KBM-7 (cell line): ENCODE results near the gene ODAD4.
"Not testable (repeated sequence)": the region's sequence is repeated elsewhere in the genome, so short reads cannot be mapped to it uniquely, and the experiment has no call there.

Experiments
- DNase-seq: peaks from one replicate; pipeline ENCODE4 v3.0.0-alpha.2; 2015
- in situ Hi-C: fragments of 300-500 bp; cut with MboI; formaldehyde crosslinking; loops from 2 replicates; pipeline ENCODE4 v1.14.3; 2020; ENCODE audit warnings: low sequenced_read_pairs, low pct_unique_long_range_greater_than_20kb, mixed read lengths

ODAD4 gene

GRCh38 chr17:41910701-41911391 lies 19.6 kb upstream of the ODAD4 start:
- in situ Hi-C loops = no loop called here

GRCh38 chr17:41912925-41913324 lies 17.5 kb upstream of the ODAD4 start:
- in situ Hi-C loops = no loop called here
- no peak for DNase-seq

More at GRCh38 chr17:41910701-41911391, 19.6 kb upstream of the ODAD4 start:
- DNase-seq = no peak

GRCh38 chr17:41913798-41914197 lies 16.6 kb upstream of the ODAD4 start:
- no peak for DNase-seq
- in situ Hi-C loops = no loop called here

GRCh38 chr17:41914358-41914766 lies 16.1 kb upstream of the ODAD4 start:
- no peak for DNase-seq
- in situ Hi-C loops = no loop called here

- in situ Hi-C loops = no loop called here
- DNase-seq = no peak
Observed at GRCh38 chr17:41915020-41915419, 15.4 kb upstream of the ODAD4 start.

GRCh38 chr17:41915566-41915965 lies 14.9 kb upstream of the ODAD4 start:
- no peak for DNase-seq
- in situ Hi-C loops = no loop called here

GRCh38 chr17:41917192-41917591 lies 13.2 kb upstream of the ODAD4 start:
- in situ Hi-C loops = no loop called here
- DNase-seq = no peak

- in situ Hi-C loops = no loop called here
- DNase-seq = peak; percentile 44
Observed at GRCh38 chr17:41917679-41918313, 12.6 kb upstream of the ODAD4 start.

GRCh38 chr17:41918314-41919164 lies 11.9 kb upstream of the ODAD4 start, which contains the start of gene ACLY:
Gene ACLY, minus strand, starts transcription at chr17:41918951. Its CDS starts 5,078 bp downstream, at chr17:41913873.
- peak; percentile 98 for DNase-seq
- in situ Hi-C loops = no loop called here

- DNase-seq = no peak
- in situ Hi-C loops = no loop called here
Observed at GRCh38 chr17:41919165-41919817, 11.1 kb upstream of the ODAD4 start.

GRCh38 chr17:41919840-41920579 lies 10.4 kb upstream of the ODAD4 start:
- DNase-seq = peak; percentile 14
- in situ Hi-C loops = no loop called here

- no peak for DNase-seq
- in situ Hi-C loops = no loop called here
Observed at GRCh38 chr17:41920580-41920955, 9.8 kb upstream of the ODAD4 start.

- DNase-seq = no peak
- in situ Hi-C loops = no loop called here
Observed at GRCh38 chr17:41925991-41926590, 4.3 kb upstream of the ODAD4 start.

- no peak for DNase-seq
- in situ Hi-C loops = no loop called here
Observed at GRCh38 chr17:41928693-41929251, 1.6 kb upstream of the ODAD4 start.

- in situ Hi-C loops, DNase-seq: not testable (repeated sequence)
Observed at GRCh38 chr17:41930833-41931156, 378 bp downstream of the ODAD4 start.

GRCh38 chr17:41931715-41932114 lies 1.3 kb downstream of the ODAD4 start:
- in situ Hi-C loops = not testable (repeated sequence)

GRCh38 chr17:41932816-41933389 lies 2.5 kb downstream of the ODAD4 start:
- in situ Hi-C loops = no loop called here
- DNase-seq = peak; percentile 77

More at GRCh38 chr17:41931715-41932114, 1.3 kb downstream of the ODAD4 start:
- not testable (repeated sequence) for DNase-seq

GRCh38 chr17:41935641-41936040 lies 5.2 kb downstream of the ODAD4 start:
- DNase-seq = no peak
- in situ Hi-C loops = no loop called here
